Sigmoid colon (tissue), 7 donors: Measurements from ENCODE around the gene LTB4R. TPM values are rescaled to one million over a fixed set of nuclear protein-coding genes. Genes with fewer than 3 reads are reported as not detected.

Experiments used
- DNase-seq: peaks from one replicate; pipeline ENCODE4 v3.0.0-alpha.2; 2019
- H3K27ac ChIP-seq, 4 donors: fragments of 200-600 bp; sonication (generic); one replicate each; pipeline ENCODE4 v1.5.1; 2016 to 2019; ENCODE audit warnings: mild to moderate bottlenecking in 1 of 4
- H3K27me3 ChIP-seq, 3 donors: fragments of 200-600 bp; sonication (generic); one replicate each; pipeline ENCODE4 v1.5.1; 2019; ENCODE audit warnings: mild to moderate bottlenecking in 1 of 3
- H3K36me3 ChIP-seq, 4 donors: fragments of 200-600 bp; sonication (generic); one replicate each; pipeline ENCODE4 v1.5.1; 2016 to 2019
- H3K4me1 ChIP-seq, 4 donors: fragments of 200-600 bp; sonication (generic); one replicate each; pipeline ENCODE4 v1.5.1; 2017 to 2019
- H3K4me3 ChIP-seq, 4 donors: fragments of 200-600 bp; sonication (generic); one replicate each; pipeline ENCODE4 v1.5.1; 2017 to 2019; ENCODE audit warnings: mild to moderate bottlenecking in 2 of 4, moderate library complexity in 1 of 4
- H3K9me3 ChIP-seq, 4 donors: fragments of 200-600 bp in 3 of 4; sonication (generic) in 3 of 4; one replicate each; pipeline versions ENCODE4 v1.5.1 to v1.6.1; 2013 to 2019
- CTCF ChIP-seq, 4 experiments: fragments of 450-650 bp in 3 of 4; fragments of 200-600 bp in 1 of 4; IDR thresholded peaks; one replicate each; pipeline ENCODE4 v1.5.1; 2016 to 2019; ENCODE audit warnings: antibody characterized with exemption in 4 of 4, mild to moderate bottlenecking in 3 of 4, moderate library complexity in 2 of 4
- EP300 ChIP-seq, 4 donors: sonication (generic); formaldehyde crosslinking; IDR thresholded peaks; one replicate each; pipeline ENCODE4 v1.6.1; 2017; ENCODE audit warnings: antibody characterized with exemption in 4 of 4
- POLR2A ChIP-seq, 2 donors: fragments of 450-650 bp; IDR thresholded peaks; one replicate each; pipeline ENCODE4 v1.6.1; 2016; ENCODE audit warnings: antibody characterized with exemption in 2 of 2, mild to moderate bottlenecking in 2 of 2, moderate library complexity in 2 of 2
- POLR2AphosphoS5 ChIP-seq, 4 donors: sonication (generic); formaldehyde crosslinking; IDR thresholded peaks; one replicate each; pipeline ENCODE4 v1.6.1; 2017; ENCODE audit warnings: antibody characterized with exemption in 4 of 4
- WGBS, 2 donors: extraction: QIAGEN DNeasy Blood & Tissue Kit; methylation state at CpG; one replicate each; pipeline ENCODE4 v1.1.7; 2013; 5-methylcytosine and 5-hydroxymethylcytosine counted together
- intact Hi-C: fragments of 100-400 bp; cut with DNase I; formaldehyde crosslinking; loops from one replicate; pipeline ENCODE4 v1.15.1; 2023
- polyA plus RNA-seq, 3 donors: library from polyadenylated mRNA; stranded (reverse); fragments of 200-250 nt; gene quantifications; one replicate each; pipeline ENCODE4 v1.2.3, GENCODE V29; 2013
- total RNA-seq, 4 donors: library from RNA; depleted of rRNA; stranded (reverse); fragments of >200 nt; gene quantifications; one replicate each; pipeline ENCODE4 v1.1.0, GENCODE V29; 2016
- donor health status: healthy with polysubstance abuse.
- donor health status: Bipolar disorder and iron deficiency.
- donor health status: healthy.

Gene LTB4R
- total and polyA plus RNA-seq, 7 donors, result 0.60 to 9.8 (median 2.1) TPM

- intact Hi-C loops, result loop anchor here (1.0 kb wide), 1 partner anchor 29 kb away; no protein-coding TSS in a partner anchor
- H3K4me1 ChIP-seq, result peaks cover 0 to 10% (median 7%) of the 10 kb centered on the region in 4 donors
- 10 to 19% methylated on average over 3 of the region's 3 CpGs for WGBS, 2 donors
Observed at GRCh38 chr14:24271834-24272263, 39.5 kb upstream of the LTB4R start.

DNA sequence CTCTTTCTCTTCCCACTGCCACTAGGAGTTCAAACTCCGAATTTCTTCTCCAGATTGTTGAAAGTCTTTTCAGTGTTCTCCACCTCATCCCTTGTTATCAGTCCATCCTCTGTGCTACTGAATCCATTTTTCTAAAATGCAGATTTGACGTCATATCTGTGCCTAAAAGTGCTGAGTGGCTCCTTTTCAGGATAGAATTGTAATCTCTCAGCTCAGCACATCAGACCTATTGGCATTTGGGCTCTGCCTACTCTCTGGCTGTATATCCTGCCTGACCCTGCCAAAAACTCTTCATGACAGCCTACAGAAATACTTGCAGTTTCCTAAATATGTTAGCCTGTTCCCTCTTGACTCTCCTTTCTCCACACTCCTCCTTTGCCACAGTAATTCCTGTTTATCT is 38.8 kb upstream of the LTB4R start:
- H3K9me3 ChIP-seq, result no peaks in the 10 kb centered on the region
- H3K4me1 ChIP-seq, result peaks cover 0 to 10% (median 7%) of the 10 kb centered on the region in 4 donors
- TF ChIP-seq POLR2AphosphoS5 (IDR thresholded peaks at IDR 0.05) (no peak), POLR2A (IDR thresholded peaks at IDR 0.05) (no peak), EP300 (IDR thresholded peaks at IDR 0.05) (no peak), CTCF (IDR thresholded peaks at IDR 0.05) (no peak)
- no peak overlapping the region for H3K27ac ChIP-seq
- no peak overlapping the region for H3K4me3 ChIP-seq
- peaks cover 0 to 19% (median 0%) of the 10 kb centered on the region in 4 donors for H3K36me3 ChIP-seq
- 92% methylated on average over 2 of the region's 2 CpGs for WGBS, 2 donors
- DNase-seq, result no peak
- intact Hi-C loops, result no loop called here
- H3K27me3 ChIP-seq, result no peaks in the 10 kb centered on the region

More at GRCh38 chr14:24271834-24272263, 39.5 kb upstream of the LTB4R start:
- H3K9me3 ChIP-seq, result no peaks in the 10 kb centered on the region
- no peaks in the 10 kb centered on the region for H3K27me3 ChIP-seq
- H3K36me3 ChIP-seq, result peaks cover 0 to 24% (median 0%) of the 10 kb centered on the region in 4 donors
- DNase-seq, result no peak
- TF ChIP-seq CTCF (IDR thresholded peaks at IDR 0.05) (no peak), POLR2A (IDR thresholded peaks at IDR 0.05) (peak in 1 of 2 donors; percentile 1)
- peak overlapping the region; percentile 75 to 96 (median 82) for H3K4me3 ChIP-seq
- peak overlapping the region; percentile 94 to 99 (median 96) for H3K27ac ChIP-seq

DNA sequence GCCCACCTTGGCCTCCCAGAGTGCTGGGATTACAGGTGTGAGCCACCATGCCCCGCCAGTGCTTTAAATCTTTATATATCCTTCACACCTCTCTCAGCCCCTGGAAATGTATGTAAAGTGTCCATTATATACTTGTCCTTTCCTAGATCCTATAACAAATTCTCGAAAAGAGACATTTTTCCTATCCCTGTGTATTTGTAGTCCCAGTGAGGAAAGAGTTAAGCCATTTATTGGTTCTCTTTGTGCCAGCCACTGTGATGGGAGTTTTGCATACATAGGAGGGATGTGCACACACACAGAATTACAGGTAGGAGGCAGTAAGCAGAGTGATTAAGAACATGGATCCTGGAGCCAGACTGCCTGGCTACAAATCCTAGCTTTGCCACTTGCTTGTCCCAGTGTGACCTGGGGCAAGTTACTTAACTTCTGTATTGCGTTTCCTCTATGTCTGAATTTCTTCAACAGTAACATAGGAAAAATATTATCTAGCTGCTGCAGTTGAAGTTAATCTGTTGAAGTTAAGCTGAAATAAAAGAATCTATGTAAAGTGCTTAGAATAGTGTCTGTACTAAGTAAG is 37.8 kb upstream of the LTB4R start:
- Histone ChIP-seq H3K9me3 (no peaks in the 10 kb centered on the region), H3K27me3 (no peaks in the 10 kb centered on the region), H3K27ac (no peak overlapping the region), H3K4me1 (peaks cover 0 to 10% (median 7%) of the 10 kb centered on the region in 4 donors), H3K36me3 (peaks cover 0 to 8% (median 0%) of the 10 kb centered on the region in 4 donors), H3K4me3 (no peak overlapping the region)
- TF ChIP-seq POLR2A (IDR thresholded peaks at IDR 0.05), result no peak
- no peak for TF ChIP-seq CTCF (IDR thresholded peaks at IDR 0.05)
- intact Hi-C loops, result no loop called here
- DNase-seq, result no peak
- WGBS, 2 donors, result 82 to 94% methylated on average over 3 of the region's 3 CpGs

DNA sequence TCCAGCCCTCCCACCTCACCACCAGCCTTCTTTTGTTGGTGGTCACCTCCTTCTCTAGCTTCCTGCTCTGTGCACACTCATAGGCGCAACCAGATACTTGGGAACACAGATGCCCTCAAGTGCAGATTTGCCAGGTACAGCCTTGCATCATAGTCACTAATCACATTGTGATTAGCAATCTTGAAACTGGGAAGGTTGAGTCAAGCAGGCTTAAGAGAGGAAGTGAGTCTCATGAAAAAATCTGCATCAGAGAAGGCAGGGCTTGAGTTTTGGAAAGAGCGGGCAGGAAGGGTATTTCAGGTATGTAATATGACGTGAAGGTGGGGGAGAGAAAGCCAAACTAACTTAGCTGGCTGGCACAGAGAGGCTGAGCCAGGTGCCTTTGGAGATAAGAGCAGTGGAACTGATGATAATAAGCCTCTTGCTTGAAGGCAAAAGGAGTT is 37.2 kb upstream of the LTB4R start:
- no peak for TF ChIP-seq EP300 (IDR thresholded peaks at IDR 0.05)
- TF ChIP-seq POLR2AphosphoS5 (IDR thresholded peaks at IDR 0.05), result no peak
- no peak for TF ChIP-seq POLR2A (IDR thresholded peaks at IDR 0.05)
- no peak for TF ChIP-seq CTCF (IDR thresholded peaks at IDR 0.05)
- H3K27me3 ChIP-seq, result no peaks in the 10 kb centered on the region
- intact Hi-C loops, result no loop called here
- no peak overlapping the region for H3K4me3 ChIP-seq
- H3K27ac ChIP-seq, result no peak overlapping the region
- H3K9me3 ChIP-seq, result no peaks in the 10 kb centered on the region
- 60 to 84% methylated on average over 3 of the region's 3 CpGs for WGBS, 2 donors
- peaks cover 0 to 10% (median 7%) of the 10 kb centered on the region in 4 donors for H3K4me1 ChIP-seq
- no peak for DNase-seq
- H3K36me3 ChIP-seq, result peaks cover 0 to 3% (median 0%) of the 10 kb centered on the region in 4 donors

DNA sequence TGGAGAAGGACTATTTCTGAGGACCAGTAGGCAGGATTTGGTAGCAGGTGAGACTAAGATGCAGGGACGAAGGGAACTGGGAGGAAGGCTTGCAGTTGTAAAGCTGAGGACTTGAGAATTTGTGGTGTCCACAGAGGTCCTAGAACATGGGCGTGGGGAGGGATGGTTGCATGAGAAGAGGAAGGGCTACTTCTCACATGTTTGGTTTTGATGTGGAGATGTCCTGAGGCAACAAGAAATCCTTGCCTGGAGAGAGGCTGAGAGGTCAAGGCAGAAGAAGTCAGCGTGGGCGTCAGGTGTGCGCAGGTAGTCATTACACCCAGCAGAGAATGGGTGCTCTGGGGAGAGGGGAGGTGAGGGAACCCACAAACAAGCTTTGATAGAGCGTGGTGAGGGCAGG is 34.2 kb upstream of the LTB4R start:
- 92 to 93% methylated on average over 6 of the region's 6 CpGs for WGBS, 2 donors
- H3K27ac ChIP-seq, result peak overlapping the region in 2 of 4 donors; percentile 7 to 25

More for the DNA sequence above, 34.2 kb upstream of the LTB4R start:
- intact Hi-C loops, result no loop called here
- H3K4me3 ChIP-seq, result no peak overlapping the region
- H3K4me1 ChIP-seq, result peaks cover 0 to 2% (median under 1%) of the 10 kb centered on the region in 4 donors
- H3K27me3 ChIP-seq, result no peaks in the 10 kb centered on the region
- TF ChIP-seq POLR2AphosphoS5 (IDR thresholded peaks at IDR 0.05), result no peak
- TF ChIP-seq EP300 (IDR thresholded peaks at IDR 0.05), result no peak
- no peak for TF ChIP-seq POLR2A (IDR thresholded peaks at IDR 0.05)
- no peak for TF ChIP-seq CTCF (IDR thresholded peaks at IDR 0.05)
- H3K36me3 ChIP-seq, result no peaks in the 10 kb centered on the region
- no peak for DNase-seq
- H3K9me3 ChIP-seq, result no peaks in the 10 kb centered on the region
